Endometrial microvascular endothelial cells (primary cell): ENCODE results near the gene NES. TPM values are rescaled to one million over a fixed set of nuclear protein-coding genes. Genes with fewer than 3 reads are reported as not detected.

ENCODE experiments used
- in situ Hi-C: cut with HindIII; loops from 2 replicates; pipeline ENCODE4 v1.10.0; 2017; ENCODE audit warnings: low sequenced_read_pairs, low pct_unique_long_range_greater_than_20kb; ENCODE audit errors: inconsistent ontology term
- total RNA-seq: library from RNA; depleted of rRNA; stranded (reverse); fragments of >200 nt; gene quantifications from one replicate; pipeline ENCODE4 v1.2.3, GENCODE V29; 2015; ENCODE audit errors: inconsistent ontology term

The NES gene
- total RNA-seq, 1 donor from 2014 or later, result 239 TPM

- in situ Hi-C loops, result no loop called here
Observed at GRCh38 chr1:156689953-156690674, 12.9 kb upstream of the NES start.

DNA sequence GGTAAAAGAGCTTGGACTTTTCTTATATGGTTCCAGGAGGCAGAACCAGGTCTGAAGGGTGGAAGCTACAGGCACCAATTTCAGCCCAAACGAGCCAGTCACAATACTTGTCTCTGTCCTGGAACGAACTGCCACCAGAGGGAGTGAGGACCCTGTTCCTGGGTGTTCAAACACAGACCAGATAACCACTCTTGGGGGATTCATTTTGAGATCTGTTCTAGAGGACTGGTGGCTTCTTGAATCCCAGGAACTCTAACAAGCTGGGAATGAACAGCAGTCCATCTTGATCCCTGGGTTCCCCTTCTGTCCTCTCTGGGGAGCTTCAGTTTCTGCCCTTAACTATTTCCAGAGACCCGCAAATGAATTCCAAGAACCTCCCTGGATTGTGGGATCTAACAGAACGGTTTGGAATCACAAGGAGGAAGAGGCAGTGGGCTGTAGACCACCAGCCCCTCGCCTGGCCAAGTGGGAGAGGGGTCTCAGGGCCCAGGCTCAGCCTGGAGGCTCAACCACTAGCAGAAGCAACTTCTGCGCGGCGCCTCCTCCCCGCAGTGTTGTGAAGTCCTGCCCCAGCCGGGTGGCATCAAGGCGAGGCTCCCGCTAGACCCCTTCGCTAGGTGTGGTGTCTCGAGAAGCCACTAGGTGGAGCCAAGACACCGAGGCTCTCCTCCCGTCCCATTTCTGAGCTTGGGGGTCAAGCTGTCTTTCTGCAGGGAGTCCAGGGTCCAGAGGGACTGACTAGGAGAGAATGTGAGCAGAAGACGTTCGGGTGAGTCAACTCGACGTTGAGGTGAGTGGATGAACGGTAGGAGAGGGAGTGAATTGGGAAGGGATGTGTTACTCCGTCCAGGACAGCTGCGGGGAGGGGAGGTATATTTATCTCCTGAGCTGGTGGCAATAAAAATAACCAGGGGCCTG, 12.1 kb upstream of the NES start:
- in situ Hi-C loops, result no loop called here

DNA sequence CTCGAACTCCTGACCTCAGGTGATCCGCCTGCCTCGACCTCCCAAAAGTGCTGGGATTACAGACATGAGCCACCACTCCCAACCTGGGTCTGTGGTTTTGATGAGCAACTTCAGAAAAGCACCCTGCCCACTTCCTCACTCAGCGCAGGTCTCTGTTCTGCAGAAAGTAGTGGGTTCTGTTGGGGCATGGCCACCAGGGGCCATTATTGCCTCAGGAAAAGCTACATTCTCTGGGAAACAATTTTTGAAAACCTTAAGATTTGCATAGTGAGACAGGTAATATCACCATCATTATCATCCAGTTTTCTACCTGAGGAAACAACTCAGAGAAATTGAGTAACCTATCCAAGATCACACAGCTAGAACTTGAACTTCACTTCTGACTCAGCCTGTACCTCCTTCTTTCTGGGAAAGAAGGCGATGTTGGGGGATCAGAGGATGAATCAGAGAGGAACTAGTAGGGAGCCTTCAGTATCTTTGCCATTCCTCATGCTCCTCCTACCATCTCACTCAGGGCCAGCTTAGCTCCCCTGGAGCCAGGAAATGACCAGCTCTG, 7.1 kb upstream of the NES start:
- in situ Hi-C loops, result no loop called here

GRCh38 chr1:156682166-156682890, 5.1 kb upstream of the NES start:
- in situ Hi-C loops, result no loop called here

DNA sequence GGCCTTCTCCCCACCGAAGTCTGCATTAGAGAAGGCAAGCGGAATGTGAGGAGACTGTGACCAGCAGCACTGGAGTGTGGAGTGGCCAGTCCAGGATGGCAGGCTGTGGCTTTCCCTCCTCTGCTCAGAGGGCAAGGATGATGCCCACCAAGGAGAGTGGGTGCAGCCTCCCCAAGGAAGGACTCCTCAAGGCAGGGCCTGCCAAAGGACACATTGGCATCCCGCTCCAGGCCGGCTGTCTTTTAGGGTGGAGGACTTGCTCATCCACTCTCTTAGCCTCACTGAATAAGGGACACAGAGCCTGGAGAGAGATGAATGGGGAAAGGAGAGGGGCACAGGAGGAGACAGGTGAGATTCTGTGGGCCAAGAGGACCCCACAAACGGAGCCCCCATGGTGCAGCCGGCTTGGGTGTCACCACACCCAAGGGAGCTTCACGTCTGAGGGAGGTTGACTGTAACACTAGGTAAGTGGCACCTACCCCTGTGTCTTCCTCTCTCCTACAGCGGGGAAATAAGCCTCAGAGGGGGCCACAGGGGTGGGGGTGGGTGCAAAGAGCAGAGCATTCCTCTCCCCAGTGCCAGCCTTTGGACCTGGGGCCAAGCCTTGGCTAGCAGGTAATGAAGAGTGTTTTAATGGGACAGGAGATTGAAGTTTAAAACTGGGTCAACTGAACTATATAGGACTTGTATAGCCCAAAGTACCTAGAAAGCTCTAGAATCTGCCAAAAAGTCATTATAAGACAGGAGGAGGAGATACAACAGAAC, 4.2 kb upstream of the NES start:
- in situ Hi-C loops, result no loop called here

GRCh38 chr1:156680056-156680455, 2.8 kb upstream of the NES start:
- in situ Hi-C loops, result no loop called here

DNA sequence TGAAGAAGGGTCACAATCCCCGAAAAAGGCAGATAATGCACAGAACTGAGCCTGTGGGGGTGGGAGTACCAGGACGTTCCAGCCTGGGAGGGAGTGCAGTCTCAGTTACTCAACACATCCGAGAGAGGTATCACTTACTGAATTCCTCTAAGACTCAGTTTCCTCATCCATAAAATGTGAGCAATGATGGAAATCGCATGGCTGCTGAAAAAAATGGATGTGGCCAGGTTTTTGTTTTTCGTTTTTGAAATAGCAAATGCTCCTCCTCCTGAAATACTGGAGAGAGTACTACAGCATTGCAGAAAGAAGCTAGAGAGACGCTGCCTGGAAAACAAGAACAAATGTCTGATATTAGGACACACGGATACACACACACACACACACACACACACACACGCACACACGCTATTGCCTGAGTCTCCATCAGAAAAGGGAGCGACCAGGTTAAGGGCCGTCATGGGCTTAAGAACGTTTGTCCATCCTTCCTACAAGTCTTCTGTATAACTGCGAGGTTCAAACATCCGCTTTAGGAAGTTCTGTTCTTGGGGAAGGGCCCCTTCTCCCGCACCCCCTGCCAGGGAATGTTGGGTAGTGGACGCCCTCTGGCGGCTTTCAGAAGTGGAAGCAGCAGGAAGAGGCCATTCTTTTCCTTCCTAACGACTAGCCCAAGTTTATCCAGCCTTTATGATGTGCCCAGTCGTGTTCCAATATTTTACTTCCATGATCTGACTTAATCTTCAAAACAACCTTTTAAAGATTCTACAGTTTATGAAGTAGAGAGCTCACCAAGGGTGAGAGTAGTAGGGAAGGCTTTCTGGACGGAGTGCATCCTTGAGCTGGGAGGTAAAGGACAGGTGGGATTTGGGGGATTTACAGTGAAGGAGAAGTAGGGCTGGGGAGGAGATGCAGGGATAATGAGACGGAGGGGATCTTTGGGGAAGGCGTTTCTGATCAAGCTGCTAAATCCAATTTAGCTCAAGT, 699 bp upstream of the NES start:
- in situ Hi-C loops, result no loop called here

GRCh38 chr1:156676114-156676819, 940 bp downstream of the NES start:
- in situ Hi-C loops, result no loop called here

DNA sequence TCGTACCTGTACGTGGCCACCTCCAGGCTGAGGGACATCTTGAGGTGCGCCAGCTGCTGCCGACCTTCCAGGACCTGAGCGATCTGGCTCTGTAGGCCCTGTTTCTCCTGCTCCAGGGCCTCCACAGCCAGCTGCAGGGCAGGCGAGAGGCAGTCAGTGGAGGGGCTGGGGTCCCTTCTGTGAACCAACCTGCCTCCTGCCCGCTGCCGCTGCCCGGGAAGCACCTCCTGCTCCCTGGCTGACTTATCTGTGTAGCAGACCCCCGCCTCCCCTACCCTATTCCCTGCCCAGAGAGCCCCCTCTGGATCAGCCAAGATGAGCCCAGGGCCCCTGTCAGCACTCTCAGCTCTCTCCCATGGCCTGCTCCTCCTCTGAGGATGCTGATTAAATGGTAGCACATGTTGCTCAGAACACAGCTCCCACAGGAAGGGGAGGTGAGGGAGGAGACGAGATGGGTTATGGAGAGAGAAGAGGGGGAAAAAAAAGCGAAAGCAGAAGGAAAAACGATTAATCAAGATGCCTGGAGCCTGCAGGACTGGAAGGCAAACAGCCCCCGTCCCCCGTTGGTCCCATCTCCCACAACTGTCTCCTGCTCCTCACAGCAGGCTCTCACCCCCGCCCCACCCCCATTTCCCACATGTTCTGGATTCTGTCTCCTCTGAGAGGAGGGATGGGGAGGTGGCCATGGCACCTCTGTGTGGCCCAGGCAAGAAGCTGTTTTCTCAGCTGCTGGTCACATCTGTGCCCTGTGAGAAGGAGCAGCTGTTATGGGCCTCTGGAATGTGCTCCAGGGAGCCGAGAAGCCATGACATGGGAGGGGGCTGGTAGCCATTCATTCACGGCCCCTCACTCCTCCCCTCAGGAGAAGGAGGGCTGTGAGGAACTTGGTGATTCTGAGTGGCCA, 1.7 kb downstream of the NES start:
- in situ Hi-C loops, result no loop called here

- in situ Hi-C loops, result no loop called here
Observed at GRCh38 chr1:156673387-156674121, 3.7 kb downstream of the NES start.

- in situ Hi-C loops, result no loop called here
Observed at GRCh38 chr1:156671804-156672203, 5.4 kb downstream of the NES start.

DNA sequence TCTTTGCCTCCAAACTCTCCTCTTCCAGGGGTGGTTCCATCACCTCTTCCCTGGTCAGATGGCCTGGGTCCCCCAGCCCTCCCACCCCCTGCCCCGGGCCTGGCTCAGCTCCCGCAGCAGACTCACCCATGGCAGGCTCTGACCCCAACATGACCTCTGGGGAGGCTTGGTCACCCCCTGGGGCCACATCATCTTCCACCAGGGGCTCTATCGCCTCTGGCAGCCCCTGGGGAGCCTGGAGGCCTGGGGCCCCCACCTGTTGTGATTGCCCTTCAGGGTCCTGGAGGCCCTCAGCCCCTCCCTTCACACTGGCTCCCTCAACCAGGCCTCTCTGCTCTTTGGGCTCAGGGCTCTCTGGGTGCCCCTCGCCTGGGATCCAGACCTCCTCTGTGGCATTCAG, 6.4 kb downstream of the NES start:
- in situ Hi-C loops, result no loop called here

DNA sequence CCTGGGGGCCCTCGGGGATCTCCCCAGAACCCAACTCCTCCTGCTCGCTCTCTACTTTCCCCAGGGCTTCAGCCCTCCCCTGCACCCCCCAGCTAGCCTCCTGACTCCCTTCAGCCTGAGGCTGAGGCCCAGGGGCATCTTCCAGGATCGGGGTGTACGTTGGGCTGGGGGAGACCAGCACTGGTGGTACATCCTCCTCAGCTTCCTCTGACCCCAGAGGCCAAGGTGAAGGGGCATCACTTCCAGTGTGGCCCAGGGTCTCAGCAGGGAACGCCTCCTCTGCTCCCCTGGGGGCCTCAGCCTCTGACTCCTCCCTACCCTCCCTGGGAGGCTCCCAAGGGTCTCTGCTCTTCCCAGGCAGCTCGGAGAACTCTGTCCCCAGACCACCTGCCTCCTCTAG, 6.8 kb downstream of the NES start:
- in situ Hi-C loops, result no loop called here

DNA sequence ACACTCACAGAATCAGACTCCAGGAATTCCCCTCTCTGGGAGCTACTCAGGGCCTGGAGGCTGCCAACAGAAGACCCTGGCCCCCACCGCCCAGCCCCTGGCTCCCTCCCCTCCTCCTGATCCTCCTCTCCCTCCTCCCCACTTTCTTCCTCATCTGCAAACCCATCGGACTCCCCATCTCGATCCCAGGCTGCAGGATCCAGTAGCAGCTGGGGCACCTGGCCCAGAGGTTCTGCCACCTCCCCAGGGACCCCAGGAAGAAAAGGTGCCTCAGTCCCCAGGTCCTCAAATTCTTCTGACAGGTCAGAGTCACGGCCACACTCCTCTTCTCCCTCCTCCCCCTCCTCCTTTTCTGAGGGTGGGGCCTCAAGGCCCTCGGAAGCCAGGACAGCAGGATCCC, 7.4 kb downstream of the NES start:
- in situ Hi-C loops, result no loop called here

- in situ Hi-C loops, result no loop called here
Observed at GRCh38 chr1:156668801-156669637, 8.2 kb downstream of the NES start.
